ENCODE data around the gene SLC6A3.
"Not testable (repeated sequence)": the region's sequence is repeated elsewhere in the genome, so short reads cannot be mapped to it uniquely, and the experiment has no call there.

GRCh38 chr5:1456110-1456881 lies 11.1 kb upstream of the SLC6A3 start:
- TF ChIP-seq CTCF (conservative IDR thresholded peaks at IDR 0.05 in 1 of 2, IDR thresholded peaks at IDR 0.05 in 1 of 2; ENCODE audit: extremely low read depth in 1 of 2, insufficient read depth in 1 of 2, low read depth in 1 of 2, low read length in 2 of 2); EZH2 (IDR thresholded peaks at IDR 0.05; ENCODE audit: borderline replicate concordance, low read length): not testable (repeated sequence)
